SK-N-DZ (cell line): Measurements from ENCODE around the gene GRAMD2B. TPM values are rescaled to one million over a fixed set of nuclear protein-coding genes. Genes with fewer than 3 reads are reported as not detected.
"Not testable (repeated sequence)": the region's sequence is repeated elsewhere in the genome, so short reads cannot be mapped to it uniquely, and the experiment has no call there.

Experiments
- DNase-seq: peaks from one replicate; pipeline ENCODE4 v3.0.0-alpha.2; 2015; ENCODE audit warnings: low spot score
- polyA plus RNA-seq, 2 experiments: library from polyadenylated mRNA; depleted of rRNA; stranded (reverse); fragments of >200 nt; gene quantifications; 2 replicates each; pipeline ENCODE4 v1.2.3, GENCODE V29; 2014

Gene GRAMD2B
- not detected in 2 replicates for polyA plus RNA-seq (2014; cell fraction: cytosol; rRNA removed)
- not detected in 2 replicates for polyA plus RNA-seq (2014; cell fraction: nucleus; rRNA removed)

GRCh38 chr5:126422994-126423788 is at the start of gene GRAMD2B:
TSS of gene GRAMD2B (plus strand) at chr5:126423409. CDS start at chr5:126423607, 198 bp downstream.
- no peak for DNase-seq

DNA sequence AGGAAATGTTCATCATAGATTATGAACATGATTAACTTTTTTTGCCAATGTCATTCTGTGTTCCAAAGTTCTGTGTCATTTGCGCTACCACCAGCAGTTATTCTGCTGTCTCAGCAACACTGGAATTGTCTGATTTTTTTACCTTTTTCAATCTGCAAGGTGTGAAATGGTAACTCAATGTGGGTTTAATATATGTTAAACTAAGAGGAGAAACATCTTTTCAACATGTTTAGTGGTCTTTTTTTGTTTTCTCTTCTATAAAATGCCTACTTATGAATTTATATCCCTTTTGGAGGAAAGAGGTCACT is 49.1 kb upstream of the GRAMD2B start:
- DNase-seq: no peak

DNA sequence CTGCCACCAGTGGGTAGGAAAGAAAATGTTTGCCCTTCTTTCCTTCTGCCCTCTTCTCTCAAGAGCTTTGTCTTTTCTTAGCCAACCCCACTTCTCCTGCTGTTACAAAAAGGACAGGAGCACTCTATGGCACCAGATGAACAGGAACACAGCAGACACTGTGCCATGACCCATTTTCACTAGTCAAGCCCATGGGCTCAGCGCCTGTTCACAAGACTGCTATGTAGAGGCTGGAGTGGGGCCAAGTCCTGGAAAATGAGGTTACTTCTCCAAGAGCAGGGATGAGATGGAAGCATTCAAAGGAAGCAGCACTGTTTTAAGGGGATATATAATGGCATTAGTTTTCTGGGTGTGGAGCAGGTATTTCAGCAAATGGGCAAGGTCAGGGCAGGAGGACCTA is 46.8 kb upstream of the GRAMD2B start:
- no peak for DNase-seq

DNA sequence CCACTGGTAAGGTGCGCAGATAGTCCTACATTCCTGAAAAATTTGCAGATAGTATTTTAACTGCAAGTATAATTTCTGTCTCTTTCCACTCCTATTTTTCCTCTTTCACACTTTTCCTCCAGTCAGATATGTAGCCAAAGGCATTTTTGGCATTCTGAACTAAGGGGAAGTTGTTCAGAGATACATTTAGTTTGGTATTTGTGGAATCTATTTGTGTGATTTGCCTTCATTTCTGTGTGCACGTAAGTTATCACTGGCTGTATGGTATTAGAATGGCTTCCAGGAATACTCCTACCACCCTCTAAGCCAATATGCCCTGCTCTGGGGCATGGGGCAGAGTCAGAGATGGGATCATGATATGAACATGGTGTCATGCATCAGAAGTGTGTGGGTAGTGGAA is 45.8 kb upstream of the GRAMD2B start:
- DNase-seq: no peak

GRCh38 chr5:126380316-126380715 is 42.9 kb upstream of the GRAMD2B start:
- DNase-seq: not testable (repeated sequence)

DNA sequence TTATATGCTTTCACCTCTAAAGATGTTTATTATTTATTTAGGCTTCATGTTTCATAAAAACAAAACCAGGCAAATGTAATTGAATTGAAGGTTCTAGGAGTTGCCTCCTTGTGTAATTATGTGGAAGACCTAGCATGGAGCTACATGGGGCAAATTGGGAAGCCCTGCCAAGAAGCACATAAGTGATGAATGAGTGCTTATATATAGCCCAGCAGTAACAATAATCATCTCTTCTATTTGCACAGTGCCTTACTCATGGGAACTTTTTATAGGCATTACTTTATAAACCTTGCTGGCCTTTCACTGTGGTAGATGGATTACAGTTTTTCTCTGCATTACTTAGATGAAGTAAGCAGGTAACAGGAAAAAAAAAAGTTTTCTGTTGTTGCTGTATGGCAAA is 40.0 kb upstream of the GRAMD2B start:
- DNase-seq: no peak

GRCh38 chr5:126383776-126384175 is 39.4 kb upstream of the GRAMD2B start:
- DNase-seq: no peak

GRCh38 chr5:126384985-126385384 is 38.2 kb upstream of the GRAMD2B start:
- DNase-seq: no peak

DNA sequence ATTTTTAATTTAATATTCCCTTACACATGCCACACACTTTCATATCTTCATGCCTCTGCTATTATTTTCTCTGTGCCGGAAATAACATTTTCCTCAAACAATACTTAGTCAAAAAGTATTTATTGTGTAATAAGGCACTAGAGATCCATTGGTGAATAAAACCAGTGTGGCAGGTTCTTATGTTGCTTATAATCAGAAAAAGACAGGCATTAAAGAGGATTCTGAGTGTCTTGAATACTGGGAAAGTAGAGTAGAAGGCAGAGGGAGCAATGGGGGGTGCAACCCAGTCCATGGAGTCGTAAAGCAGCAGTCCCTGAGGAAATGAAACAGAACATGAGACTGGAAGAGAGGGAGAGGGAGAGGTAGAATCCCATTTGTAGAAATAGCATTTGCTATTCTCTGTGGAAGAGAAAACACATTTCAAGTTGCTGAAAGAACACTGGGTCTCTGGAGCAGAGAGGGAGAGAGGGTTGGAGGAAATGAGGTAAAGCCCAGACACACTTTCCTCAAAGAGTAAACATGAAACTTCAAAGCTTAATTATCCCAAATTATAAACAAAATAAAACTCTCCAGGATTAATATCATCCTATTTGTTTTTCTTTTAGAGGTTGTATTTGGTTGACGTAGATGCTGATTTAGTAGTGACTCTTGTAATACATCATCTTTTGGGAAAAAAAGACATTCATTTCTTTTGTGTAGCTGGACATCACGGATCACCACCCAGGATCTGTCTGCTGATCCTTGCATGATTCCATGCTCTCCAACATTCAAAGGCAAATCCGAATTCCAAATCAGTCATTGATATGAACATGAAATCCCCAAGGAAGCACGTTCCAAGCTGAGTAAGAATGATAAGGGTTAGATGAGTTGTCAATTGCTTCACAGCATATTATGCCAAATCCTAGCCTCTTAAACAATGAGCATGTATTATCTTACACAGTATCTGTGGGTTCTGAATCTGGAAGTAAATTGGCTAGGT is 37.4 kb upstream of the GRAMD2B start:
- DNase-seq: no peak

GRCh38 chr5:126389179-126389578 is 34.0 kb upstream of the GRAMD2B start:
- DNase-seq: no peak

GRCh38 chr5:126390051-126390450 is 33.2 kb upstream of the GRAMD2B start:
- no peak for DNase-seq

DNA sequence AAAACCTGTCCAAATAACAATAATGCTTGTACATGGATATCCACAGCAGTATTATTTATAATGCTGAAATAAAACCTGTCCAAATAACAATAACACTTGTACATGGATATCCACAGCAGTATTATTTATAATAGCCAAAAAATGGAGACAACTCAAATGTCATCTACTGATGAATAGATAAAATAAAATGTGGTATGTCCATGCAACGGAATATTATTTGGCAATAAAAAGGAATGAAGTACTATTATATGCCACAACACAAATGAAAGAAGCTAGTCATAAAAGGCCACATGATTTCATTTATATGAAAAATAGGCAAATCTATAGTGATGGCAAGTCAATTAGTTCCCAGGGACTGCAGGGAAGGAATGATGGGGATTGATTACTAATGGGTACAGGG is 31.8 kb upstream of the GRAMD2B start:
- no peak for DNase-seq

- DNase-seq: no peak
Measured at GRCh38 chr5:126394211-126394788, 28.9 kb upstream of the GRAMD2B start.

DNA sequence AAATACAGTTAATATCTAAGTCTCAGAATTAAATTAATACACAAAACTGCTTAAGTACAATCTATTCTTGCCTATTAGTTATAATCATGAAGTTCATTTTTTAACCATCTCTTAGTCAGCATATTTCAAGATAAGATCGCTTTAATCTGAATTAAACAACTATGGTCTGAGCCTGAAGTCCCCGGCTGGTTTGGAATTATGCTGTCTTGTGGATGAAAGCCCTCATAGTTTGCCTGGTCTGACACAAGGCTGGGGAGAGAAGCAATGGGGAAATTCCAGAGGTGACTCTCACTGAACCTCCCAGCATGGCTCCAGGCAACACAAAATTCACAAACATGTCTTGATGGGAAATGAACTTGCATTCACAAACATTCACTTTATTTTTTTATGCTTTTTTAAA is 28.0 kb upstream of the GRAMD2B start:
- no peak for DNase-seq

GRCh38 chr5:126395605-126396004 is 27.6 kb upstream of the GRAMD2B start:
- no peak for DNase-seq

GRCh38 chr5:126396721-126397120 is 26.5 kb upstream of the GRAMD2B start:
- DNase-seq: not testable (repeated sequence)

DNA sequence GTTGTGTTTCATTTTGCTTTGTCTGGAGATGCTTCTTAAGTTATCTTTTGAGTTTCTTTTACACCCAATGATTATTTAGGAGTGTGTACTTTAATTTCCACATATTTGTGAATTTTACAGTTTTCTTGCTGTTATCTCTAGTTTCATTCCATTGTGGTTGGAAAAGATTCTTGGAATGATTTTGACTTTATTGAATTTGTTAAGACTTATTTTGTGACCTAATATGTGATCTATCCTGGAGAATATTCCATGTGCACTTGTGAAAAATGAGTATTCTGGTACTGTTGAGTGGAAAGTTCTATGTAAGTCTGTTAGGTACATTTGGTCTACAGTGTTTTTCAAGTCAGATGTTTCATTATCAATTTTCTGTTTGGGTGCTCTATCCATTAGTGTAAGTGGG is 24.4 kb upstream of the GRAMD2B start:
- no peak for DNase-seq

- no peak for DNase-seq
Measured at GRCh38 chr5:126400621-126401251, 22.5 kb upstream of the GRAMD2B start.

- DNase-seq: no peak
Measured at GRCh38 chr5:126402621-126403555, 20.3 kb upstream of the GRAMD2B start.

GRCh38 chr5:126403876-126404275 is 19.3 kb upstream of the GRAMD2B start:
- no peak for DNase-seq

DNA sequence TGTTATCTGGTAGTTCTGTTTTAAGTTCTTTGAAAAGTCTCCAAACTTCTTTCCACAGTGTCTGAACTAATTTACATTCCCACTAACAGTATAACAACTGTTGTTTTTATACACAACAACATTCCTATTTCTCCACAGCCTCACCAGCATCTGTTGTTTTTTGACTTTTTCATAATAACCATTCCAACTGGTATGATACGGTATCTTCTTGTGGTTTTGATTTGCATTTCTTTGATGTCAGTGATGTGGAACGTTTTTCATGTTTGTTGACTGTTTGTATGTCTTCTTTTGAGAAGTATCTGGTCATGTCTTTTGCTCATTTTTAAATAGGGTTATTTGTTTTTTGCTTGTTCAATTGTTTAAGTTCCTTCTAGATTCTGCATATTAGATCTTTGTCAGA is 12.6 kb upstream of the GRAMD2B start:
- DNase-seq: no peak
